HK-2 (cell line): ENCODE measurements around the gene DMRTB1.
"Not testable (repeated sequence)": the region's sequence is repeated elsewhere in the genome, so short reads cannot be mapped to it uniquely, and the experiment has no call there.

Experiments
- DNase-seq: peaks from one replicate; pipeline ENCODE4 v3.0.0-alpha.2; 2018; ENCODE audit not compliant: unreplicated experiment

Gene DMRTB1

GRCh38 chr1:53459321-53460175, at the start of gene DMRTB1:
Gene DMRTB1 (plus strand): TSS chr1:53459399. CDS start chr1:53459454, 55 bp downstream.
- no peak for DNase-seq

GRCh38 chr1:53409695-53410094, 49.5 kb upstream of the DMRTB1 start:
- no peak for DNase-seq

DNA sequence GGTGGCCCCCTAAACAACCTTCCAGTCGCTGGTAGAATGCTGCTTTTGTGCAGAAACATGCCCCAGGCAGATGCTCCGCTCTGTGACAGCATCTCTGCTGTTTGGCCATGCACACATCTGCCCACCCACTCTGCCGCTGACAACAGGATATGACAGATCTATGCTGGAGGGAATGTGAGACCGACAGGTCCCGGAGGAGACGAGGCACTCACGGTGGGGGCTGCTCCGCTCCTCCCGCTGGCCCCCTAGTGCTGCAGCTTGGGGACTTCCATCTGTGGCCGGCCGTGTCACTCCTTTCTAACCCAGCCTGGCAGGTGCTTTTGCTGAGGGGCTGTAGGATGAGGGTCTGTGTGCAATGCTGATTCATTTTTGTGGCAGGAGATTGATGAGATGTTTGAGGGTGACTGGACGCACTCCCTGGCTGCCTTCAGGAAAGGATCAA, 49.1 kb upstream of the DMRTB1 start:
- no peak for DNase-seq

GRCh38 chr1:53410701-53411100, 48.5 kb upstream of the DMRTB1 start:
- DNase-seq, result no peak

GRCh38 chr1:53411541-53412152, 47.6 kb upstream of the DMRTB1 start:
- no peak for DNase-seq

GRCh38 chr1:53412285-53413174, 46.7 kb upstream of the DMRTB1 start:
- DNase-seq, result no peak

DNA sequence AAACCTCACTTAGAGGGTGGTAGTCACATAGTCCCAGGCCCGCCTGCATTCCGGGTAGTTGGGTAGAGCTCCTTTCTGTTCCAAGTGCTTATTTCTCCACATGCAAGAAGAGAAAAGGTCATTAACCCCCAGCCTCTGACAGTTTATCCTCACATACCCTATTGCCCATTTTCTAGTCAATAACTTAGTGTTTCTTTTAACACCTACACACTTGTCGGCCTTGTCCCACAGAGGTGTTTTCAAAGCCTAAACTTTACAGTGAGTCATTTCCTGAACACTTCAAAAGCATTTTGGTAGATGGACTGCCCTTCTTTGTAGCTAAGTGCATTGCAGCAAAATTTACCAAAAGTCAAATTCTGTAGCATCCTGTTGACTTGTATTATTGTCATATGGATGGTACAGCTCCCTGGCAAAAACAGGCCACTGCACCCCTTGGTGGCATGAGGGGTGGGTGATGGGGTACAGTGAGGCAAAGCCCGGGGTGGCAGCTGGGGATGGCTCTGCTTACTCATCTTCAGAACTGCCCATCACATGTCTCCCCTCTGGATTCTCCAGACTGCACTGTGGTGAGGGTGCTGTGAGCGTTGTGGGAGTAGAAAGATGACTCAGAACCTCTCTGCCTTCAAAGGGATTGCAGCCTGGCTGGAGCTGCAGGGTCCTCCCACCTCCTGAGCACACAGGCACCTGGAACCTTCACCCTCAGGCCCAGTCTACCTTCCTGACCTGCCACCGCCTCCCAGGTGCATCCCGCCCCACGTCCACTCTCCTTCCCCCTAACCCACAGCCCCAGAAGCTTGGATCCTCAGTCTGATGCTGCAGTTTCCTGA, 45.8 kb upstream of the DMRTB1 start:
- DNase-seq, result peak; percentile 65

DNA sequence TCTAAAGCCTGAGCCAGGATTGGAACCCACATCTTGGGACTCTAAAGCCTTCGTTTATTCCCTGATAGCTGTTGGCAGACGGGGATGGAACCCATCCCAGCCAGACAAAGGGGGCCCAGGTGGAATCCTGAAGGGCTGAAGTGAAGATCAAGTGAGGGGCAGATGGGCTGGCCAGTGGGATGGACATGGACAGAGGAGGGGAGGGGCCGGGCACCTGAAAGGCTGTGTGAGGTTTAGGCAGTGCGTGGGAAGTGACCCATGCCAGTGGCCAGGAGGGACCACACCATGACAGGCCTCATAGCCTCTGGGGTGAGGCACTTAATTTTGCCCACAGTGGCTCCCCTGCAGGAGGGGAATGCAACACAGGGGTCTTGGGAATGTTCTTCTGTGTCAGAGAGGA, 44.6 kb upstream of the DMRTB1 start:
- no peak for DNase-seq

GRCh38 chr1:53415432-53415831, 43.8 kb upstream of the DMRTB1 start:
- DNase-seq, result no peak

GRCh38 chr1:53416269-53416813, 42.9 kb upstream of the DMRTB1 start:
- DNase-seq, result no peak

GRCh38 chr1:53417074-53417511, 42.1 kb upstream of the DMRTB1 start:
- no peak for DNase-seq

- no peak for DNase-seq
Observed at GRCh38 chr1:53419034-53419433, 40.2 kb upstream of the DMRTB1 start.

DNA sequence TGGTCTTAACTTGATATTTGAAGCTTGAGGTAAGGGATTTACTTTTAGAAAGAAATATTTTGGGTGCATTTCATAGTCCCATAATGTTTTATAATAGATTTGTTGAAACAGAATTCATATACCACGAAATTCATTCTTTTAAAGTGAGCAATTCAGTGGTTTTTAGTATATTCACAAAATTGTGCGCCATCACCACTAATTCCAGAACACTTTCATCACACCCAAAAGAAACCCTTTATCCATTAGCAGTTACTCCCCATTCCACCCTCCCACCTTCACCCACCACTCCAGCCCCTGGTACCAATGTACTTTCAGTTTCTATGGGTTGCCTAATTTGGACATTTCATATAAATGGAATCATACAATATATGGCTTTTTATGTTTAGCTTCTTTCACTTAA, 38.9 kb upstream of the DMRTB1 start:
- DNase-seq, result no peak

DNA sequence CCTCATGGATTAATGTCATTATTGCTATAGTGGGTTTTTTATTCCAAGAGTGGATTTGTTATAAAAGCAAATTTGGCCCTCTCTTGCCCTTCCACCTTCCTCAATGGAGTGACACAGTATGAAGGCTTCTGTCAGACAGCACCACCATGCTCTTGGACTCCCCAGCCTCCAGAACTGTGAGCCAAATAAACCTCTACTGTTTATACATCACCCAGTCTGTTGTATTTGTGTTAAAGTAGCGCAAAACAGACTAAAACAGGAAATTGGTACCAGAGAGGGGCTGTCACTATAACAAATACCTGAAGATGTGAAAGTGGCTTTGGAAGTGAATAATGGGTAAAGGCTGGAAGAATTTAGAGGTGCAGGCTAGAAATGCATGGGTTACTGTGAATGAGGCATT, 38.0 kb upstream of the DMRTB1 start:
- no peak for DNase-seq

DNA sequence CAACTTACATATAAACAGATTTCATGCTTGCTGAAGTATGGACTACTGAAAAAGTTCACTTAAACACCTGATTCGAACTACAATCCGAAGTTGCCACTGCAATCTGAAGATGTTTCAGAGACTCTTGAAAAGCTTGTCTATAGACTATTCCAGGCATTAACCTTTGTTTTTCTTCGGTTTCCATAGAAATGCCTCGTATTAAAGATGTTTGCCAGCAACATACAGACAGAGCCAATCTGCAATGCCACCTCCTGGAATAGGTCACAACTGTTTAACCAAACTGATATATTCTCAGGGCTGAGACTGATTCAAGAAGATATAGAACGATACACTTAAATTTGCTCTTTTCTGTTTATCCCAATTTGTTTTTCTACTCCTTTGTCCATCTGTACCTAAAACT, 28.9 kb upstream of the DMRTB1 start:
- no peak for DNase-seq

- DNase-seq, result no peak
Observed at GRCh38 chr1:53430779-53431178, 28.4 kb upstream of the DMRTB1 start.

GRCh38 chr1:53431244-53431643, 28.0 kb upstream of the DMRTB1 start:
- no peak for DNase-seq

GRCh38 chr1:53431805-53432565, 27.2 kb upstream of the DMRTB1 start:
- no peak for DNase-seq

- DNase-seq, result no peak
Observed at GRCh38 chr1:53432611-53433010, 26.6 kb upstream of the DMRTB1 start.

DNA sequence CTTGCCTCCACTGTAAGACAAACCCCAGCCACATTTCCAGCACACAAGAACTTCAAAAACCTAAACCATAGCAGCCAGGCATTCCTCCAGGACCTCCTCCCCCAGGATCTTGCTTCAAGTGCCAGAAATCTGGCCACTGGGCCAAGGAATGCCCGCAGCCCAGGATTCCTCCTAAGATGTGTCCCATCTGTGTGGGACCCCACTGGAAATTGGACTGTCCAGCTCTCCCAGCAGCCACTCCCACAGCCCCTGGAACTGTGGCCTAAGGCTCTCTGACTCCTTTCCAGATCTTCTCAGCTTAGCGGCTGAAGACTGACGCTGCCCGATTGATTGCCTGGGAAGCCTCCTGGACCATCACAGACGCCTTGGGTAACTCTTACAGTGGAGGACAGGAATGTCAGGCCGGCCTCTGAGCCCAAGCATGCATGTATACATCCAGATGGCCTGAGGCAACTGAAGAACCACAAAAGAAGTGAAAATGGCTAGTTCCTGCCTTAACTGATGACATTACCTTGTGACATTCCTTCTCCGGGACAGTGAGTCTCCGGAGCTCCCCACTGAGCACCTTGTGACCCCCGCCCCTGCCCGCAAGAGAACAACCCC, 24.7 kb upstream of the DMRTB1 start:
- DNase-seq, result not testable (repeated sequence)
